ENCODE results near the gene DENND4A.
"Not testable (repeated sequence)": the region's sequence is repeated elsewhere in the genome, so short reads cannot be mapped to it uniquely, and the experiment has no call there.

The DENND4A gene

DNA sequence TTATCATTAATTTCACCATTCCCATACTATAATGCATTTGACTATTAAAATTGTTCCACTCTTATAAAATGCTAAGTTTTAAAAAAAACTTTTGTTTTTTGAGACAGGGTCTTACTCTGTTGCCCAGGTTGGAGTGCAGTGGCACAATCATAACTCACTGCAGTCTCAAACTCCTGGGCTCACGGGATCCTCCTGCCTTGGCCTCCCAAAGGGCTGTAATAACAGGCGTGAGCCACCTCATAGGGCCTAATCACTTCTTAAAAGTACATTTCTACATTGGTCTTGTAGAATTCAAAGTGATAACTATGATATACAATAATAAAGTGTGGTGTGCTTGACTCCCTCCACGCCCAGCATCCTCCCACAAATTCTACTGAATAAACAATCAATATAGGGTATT lies 3.0 kb downstream of the DENND4A start:
- DNase-seq (ENCODE audit: low spot score): no peak

DNA sequence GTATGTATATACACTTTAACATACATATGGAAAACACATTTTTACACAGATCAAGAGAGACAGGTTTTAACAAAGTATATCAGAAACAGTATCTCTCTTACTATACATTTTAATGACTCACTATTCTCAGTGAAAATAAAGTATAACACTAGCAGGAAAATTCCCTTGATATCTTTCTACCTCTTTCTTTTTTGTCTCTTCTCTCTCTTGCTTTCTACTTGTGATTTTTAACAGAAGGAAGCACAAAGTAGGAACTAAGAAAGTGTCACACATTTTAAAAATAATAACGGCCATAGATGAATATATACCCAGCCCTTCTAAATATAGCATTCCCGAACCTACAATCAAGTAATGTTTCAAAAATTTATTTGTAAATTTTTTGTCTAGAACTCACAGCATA lies 4.8 kb downstream of the DENND4A start:
- DNase-seq (ENCODE audit: low spot score): no peak

DNA sequence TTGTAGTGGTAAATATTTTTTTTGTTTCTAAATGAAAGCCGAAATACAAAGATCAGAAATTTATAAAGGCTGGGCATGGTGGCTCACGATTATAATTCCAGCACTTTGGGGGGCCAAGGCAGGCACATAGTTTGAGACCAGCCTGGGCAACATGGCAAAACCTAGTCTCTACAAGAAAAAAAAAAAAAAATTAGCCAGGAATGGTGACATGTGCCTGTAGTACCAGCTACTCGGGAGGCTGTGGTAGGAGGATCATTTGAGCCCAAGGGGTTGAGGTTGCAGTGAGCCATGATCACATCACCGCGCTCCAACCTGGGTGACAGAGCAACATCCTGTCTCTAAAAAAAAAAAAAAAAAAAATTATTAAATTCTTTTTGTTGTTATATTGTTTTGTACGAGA lies 6.9 kb downstream of the DENND4A start:
- DNase-seq (ENCODE audit: low spot score): no peak

DNA sequence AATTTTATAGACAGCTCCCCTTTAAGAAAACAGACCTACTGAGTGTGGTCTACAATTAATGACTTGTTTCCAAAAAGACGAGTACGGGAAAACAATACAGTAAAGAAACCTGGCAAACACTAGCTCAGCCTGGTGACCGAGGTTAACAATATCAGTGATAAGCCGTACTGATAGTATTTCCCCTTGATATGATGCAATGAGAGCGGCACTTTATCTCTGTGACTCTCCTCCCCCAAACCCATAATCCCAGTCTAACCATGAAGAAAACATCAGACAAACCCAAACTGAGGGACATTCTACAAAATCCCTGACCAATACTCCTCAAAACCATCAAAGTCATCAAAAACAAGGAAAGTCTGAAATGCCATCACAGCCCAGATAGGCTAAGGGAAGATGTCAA lies 8.2 kb downstream of the DENND4A start:
- DNase-seq (ENCODE audit: low spot score): no peak

DNA sequence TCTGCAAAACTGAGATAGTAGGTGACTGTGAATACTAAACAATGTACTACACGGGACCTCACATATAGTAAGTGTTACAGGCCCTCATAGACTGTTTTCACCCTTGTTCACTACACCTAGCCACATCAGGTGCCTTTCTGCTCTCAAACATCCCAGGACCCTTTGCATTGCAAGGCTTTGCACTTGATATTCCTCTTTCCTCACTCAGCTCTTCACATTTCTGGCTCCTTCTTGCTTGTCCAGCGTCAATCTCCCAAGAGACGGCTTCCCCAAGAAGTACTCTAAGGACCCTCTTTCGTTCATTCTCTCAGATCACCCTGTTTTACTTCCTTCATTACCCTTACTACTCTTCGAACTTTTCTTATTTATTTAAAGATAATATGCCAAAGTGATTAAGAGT lies 10.0 kb downstream of the DENND4A start:
- no peak for DNase-seq (ENCODE audit: low spot score)

DNA sequence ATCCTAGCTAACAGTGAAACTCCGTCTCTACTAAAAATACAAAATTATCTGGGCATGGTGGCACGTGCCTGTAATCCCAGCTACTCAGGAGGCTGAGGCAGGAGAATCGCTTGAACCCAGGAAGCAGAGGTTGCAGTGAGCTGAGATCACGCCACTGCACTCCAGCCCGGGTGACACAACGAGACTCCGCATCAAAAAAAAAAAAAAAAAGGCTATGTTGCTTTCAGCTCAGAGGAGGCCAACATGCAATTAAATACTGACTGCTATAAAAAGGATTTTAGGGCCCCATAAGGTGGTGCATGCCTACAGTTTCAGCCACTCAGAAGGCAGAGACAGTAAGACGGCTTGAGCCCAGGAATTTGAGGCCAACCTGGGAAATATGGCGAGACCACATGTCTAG lies 13.4 kb downstream of the DENND4A start:
- not testable (repeated sequence) for DNase-seq (ENCODE audit: low spot score)

DNA sequence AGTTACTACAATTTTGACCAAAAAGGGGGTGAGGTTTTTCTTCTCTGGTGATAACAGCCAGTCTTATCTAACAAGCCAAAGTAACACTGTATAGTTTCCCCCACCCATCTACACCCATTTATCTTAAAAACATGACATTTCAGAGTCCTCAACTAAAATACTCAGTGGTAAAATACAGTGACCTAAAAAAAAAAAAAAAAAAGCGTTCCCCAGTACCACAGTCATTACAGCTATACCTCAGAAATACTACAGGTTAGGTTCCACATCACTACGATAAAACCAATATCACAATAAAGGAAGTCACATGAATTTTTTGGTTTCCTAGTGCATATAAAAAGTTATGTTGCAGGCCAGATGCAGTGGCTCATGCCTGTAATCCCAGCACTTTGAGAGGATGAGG lies 13.8 kb downstream of the DENND4A start:
- DNase-seq (ENCODE audit: low spot score): no peak

DNA sequence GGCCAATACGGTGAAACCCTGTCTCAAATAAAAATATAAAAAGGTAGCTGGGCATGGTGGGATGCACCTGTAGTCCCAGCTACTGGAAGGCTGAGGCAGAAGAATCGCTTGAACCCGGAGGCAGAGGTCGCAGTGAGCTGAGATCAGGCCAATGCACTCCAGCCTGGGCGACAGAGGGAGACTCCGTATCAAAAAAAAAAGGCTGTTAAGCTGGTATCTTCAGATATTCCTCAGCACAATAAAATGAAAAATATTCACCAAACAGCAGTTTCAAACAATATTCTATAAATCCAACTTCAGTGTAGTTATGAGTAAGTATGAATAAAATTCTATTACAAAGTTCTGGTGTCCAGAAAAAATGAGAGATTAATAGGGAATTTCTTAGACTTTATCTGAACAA lies 14.2 kb downstream of the DENND4A start:
- no peak for DNase-seq (ENCODE audit: low spot score)

DNA sequence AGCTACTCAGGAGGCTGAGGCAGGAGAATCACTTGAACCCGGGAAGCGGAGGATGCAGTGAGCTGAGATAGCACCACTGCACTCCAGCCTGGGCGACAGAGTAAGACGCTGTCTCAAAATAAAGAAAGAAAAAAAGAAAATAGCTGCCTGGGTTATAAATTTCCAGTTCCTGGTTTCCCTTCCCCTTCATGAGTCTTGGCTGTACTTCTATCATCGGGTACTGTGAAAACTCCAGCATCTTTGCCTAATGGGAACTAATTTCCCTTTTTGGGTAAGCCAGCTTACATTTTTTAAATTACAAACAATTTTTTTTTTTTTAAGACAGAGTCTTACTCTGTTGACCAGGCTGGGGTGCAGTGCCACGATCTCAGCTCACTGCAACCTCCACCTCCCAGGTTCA lies 15.0 kb downstream of the DENND4A start:
- DNase-seq (ENCODE audit: low spot score): no peak

DNA sequence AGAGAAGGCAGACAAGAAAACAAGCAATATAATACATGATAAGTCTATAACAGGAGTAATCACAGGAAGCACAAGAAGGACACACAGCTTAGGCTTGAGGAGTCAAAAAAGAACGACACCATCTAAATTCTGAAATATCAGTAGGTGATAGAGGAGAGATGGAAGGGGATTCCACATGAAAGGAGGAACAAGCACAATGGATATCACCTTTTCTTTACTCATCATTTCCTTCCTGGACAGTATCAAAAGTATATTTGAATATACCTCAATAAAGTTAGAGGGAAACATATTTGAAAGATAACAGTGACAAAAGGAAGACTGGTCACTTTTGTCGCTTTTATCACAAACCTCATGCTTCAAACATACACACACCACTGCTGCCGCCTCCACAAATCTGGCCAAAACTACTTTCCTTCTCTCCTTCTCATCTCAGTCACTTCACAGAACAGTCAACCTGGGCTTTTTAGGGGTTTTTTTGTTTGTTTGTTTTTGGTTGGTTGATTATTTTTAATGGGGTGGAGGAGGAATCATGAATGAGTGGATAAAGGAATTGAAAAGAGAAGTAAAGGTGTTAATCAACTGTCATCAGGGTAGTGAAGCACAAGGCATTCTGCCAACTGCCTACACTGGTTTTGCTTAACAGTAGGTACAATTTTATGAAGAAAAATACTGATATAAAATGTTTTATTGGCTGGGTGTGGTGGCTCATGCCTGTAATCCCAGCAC lies 18.5 kb downstream of the DENND4A start:
- no peak for DNase-seq (ENCODE audit: low spot score)

DNA sequence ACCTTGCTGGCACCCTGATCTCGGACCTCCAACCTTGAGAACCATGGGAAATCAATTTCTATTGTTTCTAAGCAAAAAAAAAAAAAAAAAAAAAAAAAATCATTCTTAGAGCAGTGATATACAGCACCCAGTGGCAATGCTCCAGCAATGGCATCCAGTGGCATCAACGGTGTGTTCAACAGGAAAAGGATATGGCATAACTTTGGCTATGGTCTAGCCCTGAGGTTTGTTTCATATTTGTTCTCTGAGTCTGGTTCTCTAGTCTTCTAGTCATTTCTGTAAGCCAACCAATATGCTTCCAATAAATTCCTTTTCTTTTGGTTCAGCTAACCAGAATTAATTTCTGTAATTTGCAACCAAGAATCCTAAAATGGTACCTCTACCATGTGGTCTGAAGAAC lies 19.2 kb downstream of the DENND4A start:
- no peak for DNase-seq (ENCODE audit: low spot score)

DNA sequence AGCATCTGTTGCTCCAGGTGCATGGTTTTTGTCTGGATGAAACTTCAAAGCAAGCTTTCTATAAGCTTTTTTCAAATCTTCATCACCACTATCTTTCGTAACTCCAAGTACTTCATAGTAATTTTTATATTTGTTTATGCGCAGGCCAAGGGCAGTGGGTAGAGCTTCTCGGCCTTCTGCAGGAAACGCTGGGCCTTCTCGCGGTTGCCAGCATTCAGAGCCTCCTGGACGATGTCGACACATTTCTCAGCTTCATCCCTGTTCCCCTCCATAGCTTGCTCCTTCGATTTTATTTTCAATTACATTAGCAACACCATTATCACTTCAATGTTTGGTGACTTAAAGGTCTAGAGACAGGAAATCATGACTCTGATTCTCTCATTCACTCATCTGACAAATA lies 20.2 kb downstream of the DENND4A start:
- no peak for DNase-seq (ENCODE audit: low spot score)

DNA sequence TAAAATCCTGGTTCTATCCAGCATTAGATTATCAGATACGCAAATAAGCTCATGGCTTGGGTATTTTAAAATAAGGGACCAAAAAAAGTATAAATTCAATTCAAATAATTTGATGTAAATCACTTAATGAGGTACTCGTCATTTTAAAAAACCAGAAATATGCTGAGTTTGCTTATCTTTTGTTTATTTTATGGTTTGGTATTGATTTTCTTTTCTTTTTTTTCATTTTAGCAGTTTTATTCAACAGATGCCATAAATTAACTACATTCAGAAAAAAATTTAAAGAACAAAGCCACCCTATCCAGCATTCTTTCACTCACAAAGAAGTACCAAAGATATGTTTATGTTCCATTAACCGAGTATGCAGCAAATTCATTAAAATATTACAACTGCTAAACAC lies 22.6 kb downstream of the DENND4A start:
- no peak for DNase-seq (ENCODE audit: low spot score)

DNA sequence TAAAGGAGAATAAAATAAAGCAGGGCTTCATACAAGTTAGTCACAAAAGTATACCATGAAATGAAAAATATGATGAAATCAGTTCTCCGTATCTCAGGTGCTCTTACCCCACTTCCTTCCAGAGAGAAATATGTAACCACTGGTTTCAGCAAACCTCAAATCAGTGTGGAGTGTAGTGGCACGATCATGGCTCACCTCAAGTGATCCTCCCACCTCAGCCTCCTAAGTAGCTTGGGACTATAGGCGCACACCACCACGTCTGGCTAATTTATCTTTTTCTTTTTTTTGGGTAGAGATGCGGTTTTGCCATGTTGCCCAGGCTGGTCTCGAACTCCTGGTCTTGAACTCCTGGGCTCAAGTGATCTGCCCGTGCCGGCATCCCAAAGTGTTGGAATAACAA lies 24.2 kb downstream of the DENND4A start:
- no peak for DNase-seq (ENCODE audit: low spot score)

DNA sequence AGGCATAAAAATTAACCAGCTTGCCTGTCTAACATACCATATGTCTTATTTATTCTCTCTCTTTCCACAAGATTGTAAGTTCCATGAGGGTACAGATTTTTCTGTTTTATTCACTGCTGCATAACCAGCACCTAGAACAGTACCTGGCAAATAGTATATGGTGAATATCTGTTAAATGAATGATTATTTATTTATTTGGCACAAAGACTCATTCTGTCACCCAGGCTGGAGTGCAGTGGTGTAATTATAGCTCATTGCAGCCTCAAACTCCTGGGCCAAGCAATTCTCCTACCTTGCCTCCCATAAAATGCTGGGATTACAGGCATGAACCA lies 24.9 kb downstream of the DENND4A start:
- DNase-seq (ENCODE audit: low spot score): no peak

DNA sequence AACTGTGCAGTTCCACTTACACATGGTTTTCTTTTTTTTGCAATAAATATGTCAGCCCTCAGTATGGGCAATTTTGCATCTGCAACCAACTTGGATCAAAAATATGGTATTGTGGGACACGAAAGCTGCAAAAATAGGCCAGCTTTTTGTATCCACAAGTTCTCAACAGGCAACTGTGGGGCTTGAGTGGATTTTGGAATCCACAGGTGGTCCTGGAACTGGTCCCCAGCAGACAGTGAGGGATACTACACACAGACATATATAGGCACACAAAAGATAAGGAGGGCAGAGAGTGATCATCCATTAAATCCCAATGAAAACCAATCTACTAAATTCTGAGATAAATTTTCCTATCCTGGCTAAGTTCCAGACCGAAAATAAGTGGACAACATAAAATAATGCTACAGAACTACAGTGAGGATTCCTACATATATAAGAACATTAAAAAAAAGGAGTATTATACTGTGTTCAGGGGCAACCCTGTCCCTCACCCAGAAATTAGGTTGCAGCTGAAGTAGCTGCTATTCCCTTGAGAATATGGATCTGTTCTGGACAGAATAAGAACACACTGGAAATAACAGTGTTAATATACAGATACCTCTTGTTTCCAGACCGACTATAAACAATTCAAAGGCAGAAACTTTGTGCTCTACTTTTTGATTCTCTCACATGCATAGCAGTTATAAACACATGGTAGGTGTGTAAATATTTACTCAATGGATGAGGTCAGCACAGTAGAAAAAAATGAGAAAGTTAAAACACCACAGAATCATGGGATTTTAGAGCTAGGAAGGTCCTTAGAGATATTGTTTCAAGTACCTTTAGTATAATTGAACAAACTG lies 25.4 kb downstream of the DENND4A start:
- DNase-seq (ENCODE audit: low spot score): no peak

DNA sequence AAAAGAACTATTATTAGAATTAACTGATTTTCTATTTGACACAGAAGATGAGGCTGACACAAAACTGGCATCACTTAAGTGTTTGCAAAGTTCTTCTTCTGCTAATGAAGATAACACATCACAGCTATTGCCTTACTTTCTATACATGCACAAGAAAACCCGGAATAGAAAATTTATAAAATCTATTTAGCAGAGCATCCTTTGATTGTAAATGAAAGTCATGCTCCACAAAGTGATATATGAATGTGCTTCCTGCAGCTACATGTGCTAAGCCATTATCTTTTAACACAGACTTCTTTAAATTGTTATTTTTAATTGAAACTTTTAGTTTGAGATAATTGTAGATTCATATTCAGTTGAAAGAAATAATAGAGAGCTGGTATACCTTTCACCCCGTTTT lies 27.0 kb downstream of the DENND4A start:
- DNase-seq (ENCODE audit: low spot score): no peak

DNA sequence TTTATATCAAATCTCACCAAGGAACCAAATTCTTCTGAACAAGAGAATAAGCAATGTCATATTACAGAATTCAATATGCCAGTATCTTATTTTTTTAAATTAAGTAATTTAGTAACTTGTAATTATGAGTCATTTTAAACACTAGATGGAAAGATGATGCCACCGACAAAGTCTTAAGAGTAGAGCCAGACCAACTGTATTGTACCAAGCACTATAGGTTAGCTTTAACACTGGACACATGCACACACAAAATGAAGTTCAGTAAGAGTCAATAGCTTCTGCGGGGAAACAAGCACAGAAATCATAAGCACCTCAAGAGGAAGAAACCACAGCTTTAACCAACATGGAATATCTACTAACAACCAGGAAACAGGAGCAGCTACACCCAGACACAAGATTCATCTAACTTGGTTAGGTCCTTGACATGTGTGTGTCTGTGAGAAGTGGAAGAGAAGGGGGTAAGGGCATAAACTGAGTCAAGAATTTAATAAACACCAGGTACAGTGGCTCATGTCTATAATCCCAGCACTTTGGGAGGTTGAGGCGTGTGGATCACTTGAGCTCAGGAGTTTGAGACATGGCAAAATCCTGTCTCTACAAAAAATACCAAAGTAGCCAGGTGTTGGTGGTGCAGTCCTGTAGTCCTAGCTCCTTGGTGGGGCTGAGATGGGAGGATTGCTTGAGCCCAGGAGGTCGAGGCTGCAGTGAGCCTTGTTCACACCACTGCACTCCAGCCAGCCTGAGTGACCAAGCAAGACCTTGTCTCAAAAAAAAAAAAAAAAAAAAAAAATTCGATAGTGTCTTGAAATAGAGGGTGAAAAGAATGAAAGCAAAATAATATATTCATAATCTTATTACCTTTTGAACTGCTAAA lies 28.9 kb downstream of the DENND4A start:
- DNase-seq (ENCODE audit: low spot score): no peak

DNA sequence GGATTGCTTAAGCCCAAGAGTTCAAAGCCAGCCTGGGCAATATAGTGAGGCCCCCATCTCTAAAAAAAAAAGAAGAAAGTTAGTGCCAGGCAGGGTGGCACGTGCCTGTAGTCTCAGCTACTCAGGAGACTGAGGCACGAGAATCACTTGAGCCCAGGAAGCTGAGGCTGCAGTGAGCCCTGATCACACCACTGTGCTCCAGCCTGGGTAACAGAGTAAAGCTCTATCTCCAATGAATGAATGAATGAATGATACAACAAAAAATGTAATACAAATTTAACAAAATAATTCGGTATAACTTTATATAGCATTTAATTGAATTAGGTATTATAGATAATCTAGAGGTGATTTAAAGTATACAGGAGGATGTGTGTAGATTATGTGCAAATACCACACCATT lies 29.7 kb downstream of the DENND4A start:
- no peak for DNase-seq (ENCODE audit: low spot score)

DNA sequence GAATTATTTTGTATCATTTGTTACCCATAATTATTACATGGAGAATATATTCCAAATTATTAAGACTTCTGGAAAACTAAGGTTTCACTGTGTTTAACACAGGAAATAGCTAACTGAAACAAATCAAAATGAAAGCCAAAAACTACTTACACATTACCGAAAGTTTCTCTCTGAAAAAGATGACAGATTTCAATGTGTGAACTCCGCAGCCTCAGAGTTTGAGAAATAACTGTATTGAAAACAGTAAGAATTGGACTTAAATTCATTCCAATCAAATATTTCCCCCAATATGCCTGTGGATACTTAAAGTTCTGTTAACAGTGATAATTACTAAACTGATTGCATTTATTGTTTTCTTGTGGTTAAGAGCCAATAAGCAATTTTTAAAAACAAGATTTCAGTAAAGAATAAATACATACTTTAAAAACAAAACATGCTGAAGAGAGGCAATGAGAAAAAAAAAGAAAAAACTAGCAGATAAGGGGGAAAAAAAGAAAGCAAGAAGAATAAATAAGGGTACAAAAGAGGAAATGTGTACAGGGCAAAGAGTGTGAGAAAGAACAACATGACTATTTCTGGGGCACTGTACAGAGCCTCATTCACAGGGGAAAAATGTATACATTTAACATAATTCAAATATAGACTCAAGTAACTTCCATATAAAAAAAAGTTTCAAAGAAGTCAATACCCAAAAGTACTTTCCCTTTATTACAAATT lies 30.7 kb downstream of the DENND4A start:
- DNase-seq (ENCODE audit: low spot score): no peak

DNA sequence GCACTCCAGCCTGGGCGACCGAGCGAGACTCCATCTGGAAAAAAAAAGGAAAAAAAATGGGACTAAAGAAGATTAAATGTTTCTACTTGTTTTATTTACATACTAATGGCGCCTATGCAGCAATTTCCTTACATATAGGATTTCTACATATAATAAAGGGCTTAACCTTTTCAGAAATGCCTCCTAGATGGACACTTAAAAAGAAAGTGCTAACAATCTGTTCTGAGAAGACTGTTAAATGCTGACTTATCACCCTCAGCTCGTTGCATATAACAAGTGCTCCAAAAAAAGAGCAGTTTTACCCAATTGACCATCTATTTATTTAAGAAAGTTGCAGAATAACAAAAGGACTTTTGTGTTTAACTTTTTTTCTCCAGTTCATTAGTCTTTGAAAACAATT lies 32.7 kb downstream of the DENND4A start:
- no peak for DNase-seq (ENCODE audit: low spot score)

DNA sequence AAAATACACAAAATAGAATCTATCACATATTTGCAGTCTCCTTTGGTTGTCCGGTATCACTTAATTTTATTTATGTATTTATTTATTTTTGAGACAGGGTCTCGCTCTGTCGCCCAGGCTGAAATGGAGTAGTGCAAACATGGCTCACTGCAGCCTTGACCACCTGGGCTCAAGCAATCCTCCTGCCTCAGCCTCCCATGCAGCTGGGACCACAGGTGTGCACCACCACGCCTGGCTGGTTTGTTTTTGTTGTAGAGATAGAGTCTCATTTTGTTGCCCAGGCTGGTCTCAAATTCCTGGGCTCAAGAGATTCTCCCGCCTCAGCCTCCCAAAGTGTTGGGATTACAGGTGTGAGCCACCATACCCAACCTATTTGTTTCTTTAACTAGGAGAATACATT lies 33.9 kb downstream of the DENND4A start:
- DNase-seq (ENCODE audit: low spot score): no peak

All from COLO829 (cell line).